ENCODE measurements around the gene DHRS13. TPM values are rescaled to one million over a fixed set of nuclear protein-coding genes. Genes with fewer than 3 reads are reported as not detected.

DHRS13 gene
- total and polyA plus RNA-seq, 9 donors = 3.7 to 13.8 (median 7.8) TPM

- TF ChIP-seq POLR2A (IDR thresholded peaks at IDR 0.05) (no peak), CTCF (IDR thresholded peaks at IDR 0.05) (no peak), EP300 (IDR thresholded peaks at IDR 0.05) (no peak)
- intact Hi-C loops (cut with DNase I) = no loop called here
- Histone ChIP-seq H3K9me3 (no peaks in the 10 kb centered on the region), H3K27ac (no peak overlapping the region), H3K36me3 (no peaks in the 10 kb centered on the region), H3K4me3 (no peak overlapping the region), H3K4me1 (ENCODE audit: insufficient read depth) (no peaks in the 10 kb centered on the region), H3K27me3 (no peaks in the 10 kb centered on the region)
- 82 to 84% (median 83%) methylated on average over 9 to 10 of the region's 10 CpGs for WGBS, 3 donors
- DNase-seq = no peak
These were observed 16.9 kb downstream of the DHRS13 start for GRCh38 chr17:28885951-28886350.

GRCh38 chr17:28885363-28885762 is 17.5 kb downstream of the DHRS13 start:
- Histone ChIP-seq H3K4me3 (no peak overlapping the region), H3K27ac (no peak overlapping the region), H3K27me3 (no peaks in the 10 kb centered on the region), H3K36me3 (no peaks in the 10 kb centered on the region), H3K4me1 (ENCODE audit: insufficient read depth) (no peaks in the 10 kb centered on the region), H3K9me3 (no peaks in the 10 kb centered on the region)
- intact Hi-C loops (cut with DNase I) = no loop called here
- 89 to 95% (median 90%) methylated on average over 4 of the region's 4 CpGs for WGBS, 3 donors
- no peak for DNase-seq
- TF ChIP-seq CTCF (IDR thresholded peaks at IDR 0.05) (no peak), EP300 (IDR thresholded peaks at IDR 0.05) (no peak), POLR2A (IDR thresholded peaks at IDR 0.05) (no peak)

GRCh38 chr17:28883967-28884702 is 18.7 kb downstream of the DHRS13 start:
- intact Hi-C loops (cut with DNase I) = no loop called here
- no peaks in the 10 kb centered on the region for H3K9me3 ChIP-seq
- DNase-seq = no peak
- no peaks in the 10 kb centered on the region for H3K4me1 ChIP-seq (ENCODE audit: insufficient read depth)
- no peaks in the 10 kb centered on the region for H3K27me3 ChIP-seq
- 83 to 87% (median 87%) methylated on average over 27 of the region's 27 CpGs for WGBS, 3 donors
- TF ChIP-seq CTCF (IDR thresholded peaks at IDR 0.05) = no peak
- TF ChIP-seq EP300 (IDR thresholded peaks at IDR 0.05) = no peak
- no peak for TF ChIP-seq POLR2A (IDR thresholded peaks at IDR 0.05)
- H3K27ac ChIP-seq = no peak overlapping the region
- no peak overlapping the region for H3K4me3 ChIP-seq
- H3K36me3 ChIP-seq = no peaks in the 10 kb centered on the region

- no peak for DNase-seq
- 86 to 92% (median 92%) methylated on average over 18 of the region's 18 CpGs for WGBS, 3 donors
- H3K9me3 ChIP-seq = no peaks in the 10 kb centered on the region
- H3K4me1 ChIP-seq (ENCODE audit: insufficient read depth) = no peaks in the 10 kb centered on the region
- H3K27me3 ChIP-seq = no peaks in the 10 kb centered on the region
- intact Hi-C loops (cut with DNase I) = no loop called here
- no peak overlapping the region for H3K27ac ChIP-seq
- H3K4me3 ChIP-seq = no peak overlapping the region
- no peak for TF ChIP-seq POLR2A (IDR thresholded peaks at IDR 0.05)
- TF ChIP-seq EP300 (IDR thresholded peaks at IDR 0.05) = no peak
- TF ChIP-seq CTCF (IDR thresholded peaks at IDR 0.05) = no peak
- H3K36me3 ChIP-seq = no peaks in the 10 kb centered on the region
These were observed 20.6 kb downstream of the DHRS13 start for GRCh38 chr17:28882154-28882895.

Measured in ovary (tissue), 9 donors.